Activated CD4-positive, alpha-beta T cell treated with anti-CD3 and anti-CD28 coated beads, Interleukin-2, amount 50 U/mL, for 4 hours (primary cell): Measurements from ENCODE around the gene TMEM123.
A peak's percentile ranks its signal among the peaks of the same experiment; 100 is the strongest.
"Not testable (repeated sequence)": the region's sequence is repeated elsewhere in the genome, so short reads cannot be mapped to it uniquely, and the experiment has no call there.

ENCODE experiments used
- DNase-seq, 2 experiments: peaks; one replicate each; pipeline ENCODE4 v3.0.0-alpha.2; 2020

The TMEM123 gene

DNA sequence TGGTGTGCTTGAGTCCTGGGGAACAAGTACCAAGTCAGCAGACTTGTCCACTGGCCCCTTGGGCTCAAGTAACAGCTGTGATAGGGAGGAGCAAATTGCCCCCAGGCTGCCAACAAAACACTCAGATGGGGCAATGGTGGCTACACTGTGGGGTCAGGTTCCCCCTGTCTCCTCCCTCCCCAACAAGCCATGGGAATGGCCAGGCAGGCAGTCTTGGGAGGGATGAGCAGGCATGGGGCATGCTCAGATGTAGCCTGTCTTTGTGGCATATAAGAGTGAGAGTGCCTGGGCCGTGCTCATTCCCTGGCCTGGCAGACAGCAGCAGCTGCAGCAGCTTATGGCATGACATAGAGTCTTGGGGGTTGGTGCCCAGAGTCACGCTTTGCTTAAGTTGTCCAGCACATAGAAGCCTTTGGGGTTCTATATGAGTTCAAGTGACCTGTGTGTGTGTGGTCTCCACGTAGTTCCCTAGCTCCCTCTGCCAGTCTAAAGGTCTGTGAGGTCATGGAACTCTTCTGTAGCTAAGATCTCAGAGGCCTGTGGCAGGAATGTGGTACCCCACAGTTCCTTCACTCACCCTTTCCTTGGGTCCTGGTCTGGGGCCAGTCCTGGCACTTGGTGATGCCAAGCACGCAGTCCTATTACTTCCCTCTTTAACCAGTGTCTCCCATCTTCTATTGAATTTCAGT lies 60.9 kb downstream of the TMEM123 start:
- DNase-seq: no peak

DNA sequence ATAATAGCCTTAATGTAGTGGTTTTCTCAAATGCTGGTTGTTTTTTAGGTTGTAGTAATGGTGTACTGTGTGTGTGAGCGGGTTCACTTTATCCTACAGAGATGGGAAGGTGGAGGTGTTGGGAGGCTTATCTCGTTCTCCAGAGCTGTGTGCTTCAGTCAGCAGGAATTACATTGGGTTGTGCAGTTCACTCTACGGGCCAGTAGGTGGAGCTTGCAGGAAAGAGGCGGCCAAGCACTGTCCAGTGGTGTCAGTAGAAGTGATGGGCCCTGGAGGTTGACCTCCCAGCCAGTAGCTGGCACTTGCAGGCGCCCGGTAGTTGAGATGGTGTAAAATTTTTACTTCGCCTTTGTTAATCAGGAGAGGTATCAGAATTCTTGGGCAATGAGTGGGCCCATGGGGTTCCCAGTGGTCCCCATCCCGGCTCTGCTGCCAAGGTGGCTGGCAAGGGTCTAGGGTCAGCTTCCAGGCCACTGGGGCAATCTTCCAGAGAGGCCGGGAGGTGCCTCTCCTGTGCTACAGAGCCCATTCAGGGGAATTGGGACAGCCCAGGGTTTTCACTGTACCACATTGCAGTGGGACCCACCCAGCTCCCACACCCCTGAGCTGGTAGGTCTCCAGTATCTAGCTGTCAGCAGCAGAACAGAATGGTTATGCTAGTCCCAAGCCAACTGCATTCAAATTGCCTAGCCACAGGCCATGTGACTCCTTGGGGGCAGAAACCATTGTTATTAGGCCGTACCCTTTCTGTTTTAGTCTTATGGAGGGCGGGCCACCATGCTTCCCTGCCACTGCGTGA lies 61.7 kb downstream of the TMEM123 start:
- DNase-seq: peak; percentile 37 to 38

DNA sequence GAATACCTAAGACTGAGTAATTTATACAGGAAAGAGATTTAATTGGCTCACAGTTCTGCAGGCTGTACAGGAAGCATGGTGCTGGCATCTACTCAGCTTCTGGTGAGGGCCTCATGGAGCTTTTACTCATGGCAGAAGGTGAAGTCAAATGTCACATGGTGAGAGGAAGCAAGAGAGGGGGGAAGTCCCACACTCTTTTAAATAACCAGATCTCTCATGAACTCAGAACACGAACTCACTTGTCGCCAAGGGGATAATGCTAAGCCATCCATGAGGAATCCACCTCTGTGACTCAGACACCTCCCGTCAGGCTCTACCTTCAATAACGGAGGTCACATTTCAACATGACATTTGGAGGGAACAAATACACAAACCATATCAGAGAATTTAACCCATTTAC lies 63.3 kb downstream of the TMEM123 start:
- no peak for DNase-seq

DNA sequence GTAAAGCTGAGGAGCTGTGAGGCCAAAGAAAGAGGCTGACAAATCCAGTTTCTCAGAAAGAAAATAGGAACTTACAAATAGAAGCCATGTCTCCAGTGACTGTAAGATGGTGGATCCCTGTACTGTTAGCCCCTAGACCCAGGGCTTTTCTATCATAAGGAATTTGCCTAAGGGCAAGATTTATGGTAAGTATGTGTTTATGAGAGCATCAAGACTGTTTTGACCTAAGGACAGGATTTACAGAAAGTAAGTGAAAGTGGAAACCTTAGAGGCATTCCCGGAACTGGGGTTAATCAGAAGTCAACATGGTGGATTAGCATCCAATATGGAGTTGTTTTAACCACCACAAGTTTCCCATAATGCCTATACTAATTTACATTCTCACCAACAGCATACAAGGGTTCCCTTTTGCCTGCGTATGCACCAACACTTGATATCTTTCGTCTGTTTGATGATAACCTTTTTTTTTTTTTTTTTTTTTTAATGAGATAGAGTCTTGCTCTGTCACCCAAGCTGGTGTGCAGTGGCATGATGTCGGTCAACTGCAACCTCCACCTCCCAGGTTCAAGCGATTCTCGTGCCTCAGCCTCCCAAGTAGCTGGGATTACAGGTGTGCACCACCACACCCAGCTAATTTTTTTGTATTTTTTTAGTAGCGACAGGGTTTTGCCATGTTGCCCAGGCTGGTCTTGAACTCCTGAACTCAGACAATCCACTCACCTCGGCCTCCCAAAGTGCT lies 65.4 kb downstream of the TMEM123 start:
- DNase-seq: no peak

DNA sequence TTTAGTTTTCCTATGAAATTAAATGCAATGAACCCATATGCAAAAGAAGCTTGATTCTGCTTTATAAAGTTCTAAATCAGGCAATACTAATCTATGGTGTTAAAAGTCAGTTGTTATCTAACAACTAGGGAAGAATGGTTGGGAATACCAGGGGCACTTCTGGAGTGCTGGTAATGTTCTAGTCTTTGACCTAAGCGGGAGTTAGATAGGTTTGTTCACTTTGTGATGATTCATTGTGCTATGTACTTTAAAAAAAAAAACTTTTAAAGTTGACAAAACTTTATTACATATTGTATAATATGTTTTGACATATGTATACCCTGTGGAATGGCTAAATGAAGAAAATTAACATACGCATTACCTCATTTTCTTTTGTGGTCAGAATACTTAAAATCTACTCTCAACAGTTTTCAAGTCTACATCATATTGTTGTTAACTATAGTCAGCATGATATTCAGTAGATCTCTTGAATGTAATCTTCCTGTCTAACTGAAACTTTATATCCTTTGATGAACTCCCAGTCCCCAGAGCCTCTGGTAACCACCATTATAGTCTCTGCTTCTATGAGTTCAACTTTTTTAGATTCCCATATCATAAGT lies 66.3 kb downstream of the TMEM123 start:
- no peak for DNase-seq

DNA sequence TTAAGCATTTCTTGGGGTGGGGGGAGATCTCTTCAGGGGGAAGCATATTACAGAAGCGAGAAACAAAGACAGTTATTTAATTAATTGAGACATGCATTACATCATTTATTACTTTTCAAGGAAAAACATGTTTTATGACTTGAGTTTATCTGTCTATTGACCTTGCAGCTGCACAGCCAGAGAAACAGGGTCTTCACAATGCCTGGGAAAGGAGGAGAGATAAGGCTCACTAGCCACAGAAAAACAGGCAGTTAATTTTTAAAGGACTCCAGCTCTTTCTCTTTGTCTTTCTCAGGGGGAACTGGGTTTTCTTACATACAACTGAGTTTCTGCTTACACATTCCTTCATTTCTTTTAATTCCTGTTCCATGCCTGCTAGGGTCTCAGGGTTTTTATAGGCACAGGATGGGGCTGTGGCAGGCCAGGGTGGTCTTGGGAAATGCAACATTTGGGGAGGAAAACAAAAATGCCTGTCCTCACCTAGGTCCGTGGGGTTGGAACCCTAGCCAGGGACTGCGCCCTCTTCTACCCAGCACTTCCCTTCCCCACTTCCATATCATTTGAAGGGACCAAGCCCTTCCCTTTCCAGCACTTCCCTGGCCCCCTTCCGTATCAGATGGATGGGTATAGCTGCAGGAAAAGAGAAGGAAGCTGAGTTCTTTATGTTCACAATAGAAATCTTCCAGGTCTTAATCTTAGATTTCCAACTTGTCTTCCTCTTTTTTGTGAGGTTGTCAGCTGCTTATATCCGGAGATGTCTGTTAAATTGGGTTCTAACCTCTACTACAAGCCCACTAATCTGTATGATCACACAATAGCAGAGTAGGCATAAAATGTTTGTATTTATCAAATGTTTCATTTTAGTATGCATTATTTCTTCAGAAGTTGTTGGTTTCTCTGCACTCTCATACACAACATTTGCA lies 67.2 kb downstream of the TMEM123 start:
- no peak for DNase-seq

DNA sequence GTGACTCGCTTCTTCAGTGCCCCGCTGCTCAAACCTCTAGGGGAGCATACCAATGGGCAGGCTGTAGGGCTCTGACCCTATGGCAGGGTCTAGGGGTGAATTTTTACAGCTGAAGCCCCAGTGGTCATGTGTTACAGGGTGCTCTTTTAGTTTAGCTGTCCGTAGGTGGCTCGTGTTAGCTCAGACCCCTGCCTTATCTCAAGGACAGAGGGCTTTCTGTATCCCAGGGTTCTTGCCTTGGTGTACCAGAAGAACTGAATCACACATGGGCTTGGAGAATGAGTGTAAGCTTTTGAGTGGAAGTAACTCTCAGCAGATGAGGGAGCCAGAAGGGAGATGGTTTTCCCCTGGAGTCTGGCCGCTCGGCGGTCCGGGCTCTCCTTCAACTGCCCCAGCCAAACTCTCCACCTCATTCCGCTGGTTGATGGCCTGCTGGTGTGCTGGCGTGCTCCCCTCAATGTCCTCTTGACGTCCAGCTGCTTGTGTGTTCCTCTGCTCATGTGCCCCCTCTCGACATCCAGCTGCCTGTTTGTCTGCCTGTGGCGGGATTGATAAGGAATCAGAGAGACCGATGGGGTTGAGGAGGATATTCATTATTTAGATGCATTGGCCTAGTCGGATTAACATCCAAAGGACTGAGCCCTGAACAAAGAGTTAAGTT lies 68.0 kb downstream of the TMEM123 start:
- no peak for DNase-seq

DNA sequence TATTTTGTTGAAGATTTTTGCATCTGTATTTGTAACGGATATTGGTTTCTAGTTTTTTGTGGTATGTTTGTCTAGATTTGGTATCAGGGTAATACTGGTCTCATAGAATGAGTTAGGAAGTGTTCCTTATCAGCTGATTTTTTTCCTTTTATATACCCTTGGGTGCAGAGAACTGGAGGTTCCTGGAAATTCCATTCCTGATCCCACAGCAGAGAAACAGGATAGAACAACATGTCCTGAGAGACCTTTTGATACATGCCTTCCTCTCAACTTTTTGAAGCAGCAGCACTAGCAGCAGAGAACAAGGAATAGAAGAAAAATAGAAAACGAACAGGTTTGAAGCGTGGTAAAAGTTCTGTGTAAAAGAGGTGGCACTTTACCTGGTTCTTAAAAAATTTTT lies 68.7 kb downstream of the TMEM123 start:
- no peak for DNase-seq

DNA sequence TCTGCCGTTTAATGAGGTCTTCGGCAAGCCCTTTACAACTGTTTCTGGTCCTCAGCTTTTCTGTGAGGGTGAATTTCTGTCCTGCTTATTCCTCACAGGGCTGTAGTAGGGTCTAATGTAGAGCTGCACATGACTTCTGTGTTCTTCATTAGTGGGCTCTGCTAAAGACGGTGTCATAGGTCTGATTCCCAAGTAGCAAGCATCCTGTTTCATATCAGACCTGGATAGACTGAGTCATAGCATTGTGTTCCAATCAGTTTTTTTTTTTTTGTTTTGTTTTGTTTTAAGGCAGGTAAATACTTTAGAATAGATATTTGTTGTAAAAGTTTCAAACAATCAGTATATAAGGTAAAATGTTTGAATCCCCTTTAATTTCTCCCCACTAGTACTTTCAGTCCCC lies 70.2 kb downstream of the TMEM123 start:
- no peak for DNase-seq

DNA sequence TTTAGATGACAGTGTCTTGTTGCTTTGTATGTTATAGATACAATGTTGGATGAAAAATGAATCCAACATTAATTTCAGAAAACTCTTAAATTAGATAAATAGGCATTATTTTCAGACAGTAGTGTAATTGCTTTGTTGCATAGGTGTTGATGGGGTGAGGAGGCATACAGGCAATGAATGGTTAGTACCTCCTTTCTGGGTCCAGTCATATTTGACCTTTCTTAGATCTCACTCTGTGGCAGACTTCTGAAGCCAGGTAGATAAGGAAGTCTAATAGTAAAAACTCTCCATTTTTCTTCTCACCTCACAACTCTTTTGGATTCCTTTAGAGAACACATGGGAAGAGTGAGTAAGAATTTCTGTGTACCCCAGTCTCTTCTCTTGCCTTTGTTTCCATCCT lies 73.7 kb downstream of the TMEM123 start:
- DNase-seq: no peak

DNA sequence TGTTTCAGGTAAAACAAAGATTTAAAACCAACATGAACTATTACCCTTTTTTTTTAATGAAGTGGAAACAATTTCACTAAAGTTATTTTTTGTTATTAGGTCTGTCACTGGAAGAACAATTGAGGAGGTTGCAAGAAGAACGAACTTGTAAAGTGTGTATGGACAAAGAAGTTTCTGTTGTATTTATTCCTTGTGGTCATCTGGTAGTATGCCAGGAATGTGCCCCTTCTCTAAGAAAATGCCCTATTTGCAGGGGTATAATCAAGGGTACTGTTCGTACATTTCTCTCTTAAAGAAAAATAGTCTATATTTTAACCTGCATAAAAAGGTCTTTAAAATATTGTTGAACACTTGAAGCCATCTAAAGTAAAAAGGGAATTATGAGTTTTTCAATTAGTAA lies 74.7 kb downstream of the TMEM123 start:
- DNase-seq: no peak

DNA sequence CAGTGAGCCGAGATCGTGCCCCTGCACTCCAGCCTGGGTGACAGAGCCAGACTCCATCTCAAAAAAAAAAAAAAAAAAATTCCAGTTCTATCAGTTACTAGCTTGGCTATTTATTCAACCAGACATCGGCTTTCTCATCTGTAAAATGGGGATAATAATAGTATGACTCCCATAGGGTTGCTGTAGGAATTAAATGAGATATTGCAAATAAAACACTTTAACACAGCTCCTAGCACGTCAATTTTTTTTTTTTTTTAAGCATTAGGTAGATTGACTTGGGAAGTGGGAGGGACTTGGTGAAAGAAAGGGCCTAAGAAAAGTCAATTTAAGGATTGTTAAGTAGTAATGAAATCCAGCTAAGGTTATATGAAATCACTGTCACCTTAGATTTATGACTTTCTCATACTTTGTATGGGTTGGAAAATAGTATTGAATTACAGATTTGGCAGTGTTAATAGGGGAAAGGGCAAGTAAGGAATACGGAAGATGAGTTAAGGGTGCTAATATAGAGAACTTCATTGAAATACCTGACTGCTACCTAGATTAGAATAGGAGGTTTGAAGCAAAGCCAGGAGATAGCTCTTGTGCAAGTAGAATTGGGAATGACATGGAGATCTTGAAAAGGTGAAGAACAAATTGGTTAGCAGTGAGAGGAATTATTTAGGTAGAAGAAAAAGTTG lies 76.7 kb downstream of the TMEM123 start:
- DNase-seq: no peak

DNA sequence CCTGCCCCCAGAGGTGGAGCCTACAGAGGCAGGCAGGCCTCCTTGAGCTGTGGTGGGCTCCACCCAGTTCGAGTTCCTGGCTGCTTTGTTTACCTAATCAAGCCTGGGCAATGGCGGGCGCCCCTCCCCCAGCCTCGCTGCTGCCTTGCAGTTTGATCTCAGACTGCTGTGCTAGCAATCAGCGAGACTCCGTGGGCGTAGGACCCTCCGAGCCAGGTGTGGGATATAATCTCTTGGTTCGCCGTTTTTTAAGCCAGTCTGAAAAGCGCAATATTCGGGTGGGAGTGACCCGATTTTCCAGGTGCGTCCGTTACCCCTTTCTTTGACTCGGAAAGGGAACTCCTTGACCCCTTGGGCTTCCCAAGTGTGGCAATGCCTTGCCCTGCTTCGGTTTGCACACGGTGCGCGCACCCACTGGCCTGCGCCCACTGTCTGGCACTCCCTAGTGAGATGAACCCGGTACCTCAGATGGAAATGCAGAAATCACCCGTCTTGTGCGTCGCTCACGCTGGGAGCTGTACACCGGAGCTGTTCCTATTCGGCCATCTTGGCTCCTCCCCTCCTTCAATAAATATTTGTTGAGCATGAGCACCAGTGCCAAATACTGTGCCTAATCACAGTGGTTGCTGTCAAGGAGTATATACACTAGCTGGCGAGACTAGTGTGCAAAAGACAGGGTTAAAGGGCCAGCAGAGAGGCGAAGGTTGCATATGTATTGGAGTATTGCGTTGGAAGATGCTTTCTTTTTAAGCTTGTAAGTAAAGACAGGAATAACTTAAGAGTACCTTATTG lies 77.7 kb downstream of the TMEM123 start:
- DNase-seq: not testable (repeated sequence)

DNA sequence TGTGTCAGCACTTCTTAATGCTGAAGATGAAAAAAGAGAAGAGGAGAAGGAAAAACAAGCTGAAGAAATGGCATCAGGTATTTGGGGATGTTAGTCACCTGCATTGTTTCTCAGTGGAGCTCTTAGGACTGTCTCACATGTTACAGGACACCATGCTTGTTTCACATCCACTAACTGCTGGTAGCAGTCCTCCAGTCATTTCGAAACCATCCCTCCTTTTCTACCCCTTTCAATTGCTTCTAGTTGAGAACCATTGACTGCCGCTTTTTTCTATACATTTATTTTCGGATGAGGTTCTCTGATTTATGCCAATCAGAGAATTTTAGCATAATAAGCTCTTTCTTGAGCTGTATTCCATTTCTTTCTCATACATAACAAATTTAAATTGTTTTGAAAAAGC lies 84.1 kb downstream of the TMEM123 start:
- no peak for DNase-seq

DNA sequence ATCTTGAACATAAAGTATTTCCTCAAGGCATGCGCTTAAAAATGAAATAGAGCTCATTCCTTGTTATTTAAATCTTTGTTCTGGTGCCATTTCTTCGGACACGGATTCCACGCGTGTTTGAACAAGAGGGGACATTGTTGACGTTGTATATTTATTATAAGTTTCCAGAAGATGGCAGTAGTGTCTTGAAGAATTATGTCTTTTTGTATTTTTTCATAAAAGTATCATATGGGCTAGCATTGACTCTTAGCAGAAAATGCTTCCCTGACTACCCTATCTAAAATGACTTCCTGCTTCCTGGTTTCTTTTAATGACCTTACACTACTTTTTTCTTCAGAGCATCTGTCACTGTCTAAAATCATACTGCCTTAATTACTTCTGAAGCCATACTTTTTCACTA lies 85.2 kb downstream of the TMEM123 start:
- DNase-seq: no peak

DNA sequence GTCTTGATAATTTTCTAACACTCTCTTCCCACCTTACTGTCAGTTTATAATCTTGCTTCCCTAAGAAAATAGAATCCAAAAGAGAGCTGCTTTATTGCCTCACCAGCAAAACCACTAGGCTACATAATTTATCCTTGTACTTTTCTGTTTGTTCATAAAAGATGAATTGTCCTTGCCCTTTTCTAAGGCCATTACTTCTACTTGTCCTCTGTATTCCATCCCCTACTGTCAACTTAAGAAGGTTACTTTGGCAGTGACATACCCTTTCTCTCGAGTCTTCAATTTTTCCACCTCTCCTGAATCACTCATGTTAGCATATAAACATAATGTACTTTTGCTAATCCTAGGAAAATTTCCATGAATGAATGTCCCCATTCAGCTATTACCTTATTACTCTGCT lies 87.6 kb downstream of the TMEM123 start:
- DNase-seq: no peak

DNA sequence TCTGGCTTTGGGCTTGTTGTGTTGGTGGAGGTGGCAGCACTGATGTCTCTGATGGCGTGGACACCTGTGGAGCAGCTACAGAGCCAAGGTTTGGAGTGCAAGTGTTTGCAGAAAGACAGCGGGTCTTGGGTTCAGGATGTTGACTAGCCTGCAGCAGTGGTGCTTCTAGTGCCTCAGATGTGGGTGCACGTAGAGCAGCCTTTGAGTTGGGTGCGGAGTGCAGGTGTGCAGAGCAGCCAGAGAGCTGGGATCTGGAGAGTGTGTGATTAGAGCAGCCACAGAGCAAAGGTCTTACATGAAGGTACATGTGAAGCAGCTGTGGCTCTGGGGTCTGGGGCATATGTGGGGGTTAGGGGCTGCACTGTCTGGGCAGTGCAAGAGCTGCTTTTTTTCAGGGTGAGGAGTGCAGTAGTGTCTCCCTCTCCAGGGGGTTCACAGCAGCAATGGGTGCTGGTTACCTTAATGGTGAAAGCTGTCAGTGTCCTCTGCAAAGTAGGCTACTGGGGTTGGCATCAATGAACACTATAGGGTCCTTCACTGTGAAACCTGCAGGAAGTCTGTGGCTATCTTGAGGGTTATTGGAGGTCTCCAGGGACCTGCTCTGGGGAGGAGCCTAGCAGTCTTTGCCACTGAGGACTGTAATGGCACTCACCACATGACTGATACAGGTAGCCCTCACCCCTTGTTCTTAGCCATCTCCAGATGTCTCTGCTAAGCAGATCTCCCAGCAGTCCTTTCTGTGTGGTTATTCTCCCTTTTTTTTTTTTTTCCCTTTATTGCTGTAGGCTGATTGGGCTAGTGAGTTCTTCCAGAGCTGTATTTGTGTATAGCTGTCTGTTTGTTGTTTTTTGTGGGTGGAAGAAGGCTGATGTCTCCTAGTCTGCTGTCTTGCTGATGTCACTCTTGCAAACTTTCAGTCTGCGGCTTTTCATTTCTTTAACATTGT lies 91.2 kb downstream of the TMEM123 start:
- DNase-seq: peak in 1 of 2 experiments; percentile 10

DNA sequence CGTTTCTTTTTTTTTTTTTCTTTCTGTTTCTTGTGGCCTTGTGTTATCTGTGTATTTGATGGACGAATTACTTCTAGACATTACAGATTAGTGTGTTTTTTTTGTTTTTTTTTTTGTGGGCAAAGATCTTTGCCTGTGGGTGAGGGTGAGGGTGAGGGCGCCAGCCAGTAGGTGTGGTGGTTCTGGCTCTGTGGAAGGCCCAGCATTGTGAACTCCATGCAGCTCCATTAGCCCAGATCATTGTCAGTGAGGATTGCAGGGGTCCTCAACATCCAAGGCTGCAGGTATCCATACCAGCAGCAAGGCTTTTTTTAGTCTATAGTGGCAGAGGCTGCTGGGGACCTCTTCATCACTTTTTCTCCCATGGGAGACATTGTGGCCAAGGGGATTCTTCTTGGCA lies 91.9 kb downstream of the TMEM123 start:
- DNase-seq: no peak

DNA sequence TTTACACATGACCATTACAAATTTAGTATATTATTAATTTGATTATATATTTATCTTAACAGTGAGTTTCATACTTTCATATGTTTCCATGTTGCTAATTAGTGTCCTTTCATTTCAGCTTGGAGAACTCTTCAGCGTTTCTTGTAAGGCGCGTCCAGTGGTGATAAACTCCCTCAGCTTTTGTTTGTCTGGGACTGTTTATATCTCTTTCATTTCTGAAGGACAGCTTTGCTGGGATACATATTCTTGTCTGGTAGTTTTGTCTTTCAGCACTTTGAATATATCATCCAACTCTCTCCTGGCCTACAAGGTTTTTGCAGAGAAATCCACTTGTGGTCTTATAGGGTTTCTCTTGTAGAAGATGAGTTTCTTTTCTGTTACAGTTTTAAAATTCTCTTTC lies 93.2 kb downstream of the TMEM123 start:
- no peak for DNase-seq
